IPS DF 4.7 (cell line): ENCODE data around the gene CEP350.
"Not testable (repeated sequence)": the region's sequence is repeated elsewhere in the genome, so short reads cannot be mapped to it uniquely, and the experiment has no call there.

Experiments
- DNase-seq: peaks from one replicate; pipeline ENCODE4 v3.0.0-alpha.2; 2013; ENCODE audit warnings: low spot score; ENCODE audit errors: extremely low read depth

The CEP350 gene

DNA sequence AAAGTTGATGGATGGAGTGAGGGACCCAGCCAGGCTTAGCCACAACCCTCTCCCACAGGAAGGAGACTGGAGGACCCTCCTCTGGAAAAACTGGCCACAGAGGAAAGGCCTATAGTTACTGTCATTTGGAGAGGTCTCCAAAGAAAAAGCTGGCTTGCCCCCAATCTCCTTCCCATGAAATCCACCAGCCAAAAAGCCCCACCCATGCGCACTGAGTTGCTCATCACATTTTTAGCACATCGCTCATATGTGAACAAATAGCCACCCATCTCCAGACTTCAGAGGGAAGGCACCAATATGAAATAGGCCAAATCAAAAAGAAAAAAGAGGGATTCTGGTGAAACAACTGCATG lies 163.1 kb downstream of the CEP350 start:
- DNase-seq, result no peak

DNA sequence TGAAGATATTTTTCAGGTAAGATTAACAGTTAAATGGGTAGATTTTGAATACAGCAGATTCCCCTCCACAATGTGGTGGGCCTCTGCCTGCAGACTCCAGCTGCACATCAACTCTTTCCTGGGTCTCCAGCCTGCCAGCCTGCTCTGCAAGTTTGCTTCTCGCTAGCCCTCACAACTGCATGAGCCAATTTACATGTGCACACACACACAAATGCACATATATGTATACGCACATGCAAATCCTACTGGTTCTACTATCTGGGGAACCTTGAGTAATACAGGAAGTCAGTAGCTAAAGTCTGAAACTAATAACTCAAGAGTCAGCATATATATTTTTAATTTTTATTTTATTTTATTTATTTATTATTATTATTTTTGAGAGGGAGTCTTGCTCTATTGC lies 165.2 kb downstream of the CEP350 start:
- DNase-seq, result no peak

DNA sequence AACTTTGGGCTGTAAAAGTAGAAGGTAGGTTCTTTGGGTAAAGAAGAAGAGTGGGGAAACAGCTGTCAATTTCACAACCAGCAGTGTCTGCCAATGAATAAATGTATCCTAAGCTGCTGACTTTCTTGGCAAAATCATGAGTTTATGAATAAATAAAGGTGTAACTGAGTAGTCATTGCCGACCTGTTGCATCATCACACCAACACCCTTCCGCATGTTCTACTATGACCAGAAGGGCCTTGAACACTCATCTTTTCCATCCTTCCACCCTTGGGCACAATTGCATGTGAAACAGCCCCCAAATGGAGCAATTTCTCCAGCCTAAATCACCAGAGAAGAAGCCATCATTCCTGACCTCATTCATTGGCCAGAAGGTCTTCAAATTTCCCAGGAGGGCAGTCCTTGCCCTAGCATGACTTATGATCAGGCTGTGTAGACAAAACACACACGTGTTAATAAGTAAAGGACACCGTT lies 168.9 kb downstream of the CEP350 start:
- no peak for DNase-seq

DNA sequence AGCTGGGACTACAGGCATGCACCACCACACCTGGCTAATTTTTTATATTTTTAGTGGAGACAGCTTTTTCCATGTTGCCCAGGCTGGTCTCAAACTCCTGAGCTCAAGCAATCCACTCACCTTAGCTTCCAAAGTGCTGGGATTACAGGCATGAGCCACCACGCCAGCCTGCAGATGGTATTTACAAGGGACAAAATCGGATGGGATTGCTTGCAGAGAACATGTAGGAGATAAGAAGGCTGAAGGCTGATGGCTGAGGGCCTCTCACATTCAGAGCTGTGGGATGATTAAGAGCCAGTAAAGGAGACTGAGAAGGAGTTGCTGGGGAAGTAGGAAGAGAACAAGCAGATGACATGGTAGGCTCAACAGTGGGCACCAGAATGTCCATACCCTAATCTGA lies 176.0 kb downstream of the CEP350 start:
- no peak for DNase-seq

DNA sequence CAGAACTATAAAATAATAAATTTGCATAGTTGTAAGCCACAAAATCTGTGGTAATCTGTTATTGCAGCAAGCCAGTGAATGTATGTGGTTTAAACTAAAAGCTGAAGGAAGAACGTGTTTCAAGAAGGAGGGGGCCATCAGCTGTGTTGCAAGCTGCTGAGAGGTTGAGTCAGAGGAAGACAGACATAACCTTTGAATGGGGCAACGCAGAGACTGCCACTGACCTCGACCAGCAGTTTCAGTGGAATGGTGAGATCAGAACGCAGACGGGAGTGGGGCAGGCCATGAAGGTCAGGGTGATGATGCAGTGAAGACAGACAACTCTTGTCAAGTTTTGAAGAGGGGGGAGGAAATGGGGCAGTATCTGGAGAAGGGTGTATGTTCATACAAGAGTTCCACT lies 176.9 kb downstream of the CEP350 start:
- no peak for DNase-seq

DNA sequence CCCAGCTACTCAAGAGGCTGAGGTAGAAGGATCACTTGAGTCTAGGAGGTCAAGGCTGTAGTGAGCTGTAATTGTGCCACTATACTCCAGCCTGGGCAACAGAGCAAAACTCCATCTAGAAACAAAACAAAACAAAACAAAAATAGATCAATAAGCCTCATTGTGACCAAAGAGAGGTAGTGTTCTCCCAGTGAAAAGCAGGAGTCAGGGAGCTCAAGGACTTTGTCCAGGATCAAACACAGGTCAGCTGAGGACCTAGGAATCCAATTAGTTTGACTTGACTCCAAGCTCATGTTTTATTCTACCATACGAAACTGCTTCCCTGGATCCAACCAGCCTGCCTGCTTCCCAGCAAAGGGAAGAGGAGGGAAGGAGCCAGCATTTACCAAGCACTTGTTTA lies 178.6 kb downstream of the CEP350 start:
- DNase-seq, result no peak

DNA sequence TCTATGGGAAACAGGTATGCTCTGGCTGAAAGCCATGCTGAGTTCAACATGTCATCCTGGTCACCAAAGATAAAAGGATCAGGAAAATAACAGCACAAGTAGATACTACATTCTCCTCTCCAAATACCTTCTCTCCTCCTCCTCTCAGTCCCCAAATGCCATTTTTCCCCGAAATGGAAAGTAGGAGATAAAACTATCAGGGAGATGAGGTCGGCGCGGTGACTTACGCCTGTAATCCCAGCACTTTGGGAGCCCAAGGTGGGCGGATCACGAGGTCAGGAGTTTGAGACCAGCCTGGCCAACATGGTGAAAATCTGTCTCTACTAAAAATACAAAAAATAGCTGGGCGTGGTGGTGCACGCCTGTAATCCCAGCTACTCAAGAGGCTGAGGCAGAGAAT lies 179.1 kb downstream of the CEP350 start:
- DNase-seq, result not testable (repeated sequence)

DNA sequence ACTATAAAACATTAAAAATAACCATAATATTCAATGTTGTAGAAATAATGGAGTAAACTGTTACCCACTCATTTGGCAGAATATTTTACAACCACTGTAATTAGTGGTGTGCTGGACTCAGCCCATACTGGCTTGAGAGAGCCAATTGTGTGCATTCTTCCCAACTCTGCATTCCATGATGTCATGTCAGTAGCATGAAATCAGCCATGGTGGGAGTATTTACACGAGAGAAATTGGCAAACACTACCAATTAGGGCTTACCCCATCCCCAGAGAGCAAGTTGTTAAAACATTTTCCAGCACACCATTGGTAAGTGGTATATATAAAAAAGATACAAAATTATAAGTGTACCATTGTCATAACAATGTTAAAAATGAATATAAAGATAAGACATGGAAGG lies 180.9 kb downstream of the CEP350 start:
- no peak for DNase-seq

DNA sequence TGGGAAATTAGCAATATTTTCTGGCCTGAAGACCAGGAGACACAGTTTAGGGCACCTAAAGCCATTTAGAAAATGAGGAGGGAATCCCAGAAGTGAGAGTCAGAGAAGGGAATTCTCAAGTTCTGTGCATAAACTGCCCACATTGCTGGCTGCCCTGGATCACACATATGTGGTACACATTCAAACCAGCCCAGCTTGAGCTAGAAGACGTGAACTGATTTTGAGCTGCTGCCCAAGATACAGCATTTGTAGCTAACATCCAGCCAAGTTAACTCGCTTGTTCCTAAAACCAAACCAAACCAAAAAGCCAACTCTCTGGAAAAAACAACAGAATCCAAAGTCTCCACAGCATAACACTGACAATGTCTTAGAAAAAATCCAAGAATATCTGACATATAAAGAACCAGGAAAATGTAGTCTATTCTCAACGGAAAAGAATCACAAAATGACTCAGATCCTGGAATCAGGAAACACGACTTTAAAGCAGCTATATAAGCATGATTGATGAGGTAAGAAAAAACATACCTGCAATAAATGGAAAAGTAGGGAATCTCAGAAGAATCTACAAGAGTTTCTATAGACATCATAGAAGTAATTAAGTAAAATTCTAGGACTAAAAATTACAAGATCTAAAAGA lies 181.8 kb downstream of the CEP350 start:
- no peak for DNase-seq

DNA sequence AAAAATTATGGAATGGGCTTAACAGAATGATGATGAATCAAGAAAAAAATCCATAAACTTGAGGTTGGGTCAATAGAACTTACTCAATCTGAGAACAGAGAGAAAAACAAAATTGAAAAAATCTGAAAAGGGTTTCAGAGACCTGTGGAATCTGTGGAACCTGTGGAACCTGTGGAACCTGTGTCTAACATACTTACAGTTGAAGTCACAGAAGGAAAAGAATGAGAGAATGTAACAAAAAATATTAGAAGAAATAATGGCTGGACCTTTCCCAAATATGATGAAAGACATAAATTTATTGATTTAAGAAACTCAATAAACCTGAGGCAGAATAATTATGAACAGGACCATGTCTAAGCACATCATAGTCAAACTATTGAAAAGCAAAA lies 182.4 kb downstream of the CEP350 start:
- no peak for DNase-seq

DNA sequence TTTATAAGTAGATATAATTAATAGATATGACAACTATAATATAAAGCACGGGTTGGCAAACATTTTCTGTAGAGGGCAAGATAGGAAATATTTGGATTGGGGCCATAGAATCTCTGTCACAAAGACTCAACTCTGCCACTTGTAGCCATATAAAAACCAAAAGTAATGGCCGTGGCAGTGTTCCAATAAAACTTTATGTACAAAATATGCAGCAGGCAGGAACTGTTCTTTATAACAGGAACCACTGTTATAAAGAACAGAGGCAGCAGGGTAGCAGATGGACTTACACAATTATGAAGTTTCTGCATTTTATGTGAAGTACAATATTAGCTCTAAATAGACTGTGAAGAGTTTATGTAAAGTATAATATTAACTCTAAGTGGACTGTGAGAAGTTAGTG lies 183.2 kb downstream of the CEP350 start:
- DNase-seq, result no peak

DNA sequence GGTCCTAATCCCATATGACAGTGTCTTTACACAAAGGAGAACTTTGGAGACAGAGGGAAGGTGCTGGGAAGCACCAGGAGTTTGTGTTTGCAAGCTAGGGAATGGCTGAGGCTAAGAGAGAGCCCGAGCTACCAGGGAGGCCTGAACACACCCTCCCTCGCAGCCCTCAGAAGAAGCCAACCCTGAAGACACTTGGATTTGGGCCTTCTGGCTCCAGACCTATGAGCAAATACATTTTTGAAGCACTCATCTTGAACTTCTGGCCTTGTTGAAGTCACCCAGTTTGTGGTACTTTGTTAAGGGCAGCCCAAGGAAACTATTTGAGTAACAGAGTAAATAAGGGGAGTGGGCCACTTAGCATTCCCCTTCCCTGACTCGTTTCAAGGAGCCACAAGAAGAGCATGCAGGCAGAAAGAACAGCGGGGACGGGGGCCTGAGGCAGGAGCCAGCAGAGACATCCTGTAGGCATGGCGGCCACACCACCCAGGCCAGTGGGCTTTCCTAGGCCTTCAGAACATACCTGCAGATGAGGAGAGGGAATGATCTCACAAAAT lies 186.8 kb downstream of the CEP350 start:
- DNase-seq, result no peak

DNA sequence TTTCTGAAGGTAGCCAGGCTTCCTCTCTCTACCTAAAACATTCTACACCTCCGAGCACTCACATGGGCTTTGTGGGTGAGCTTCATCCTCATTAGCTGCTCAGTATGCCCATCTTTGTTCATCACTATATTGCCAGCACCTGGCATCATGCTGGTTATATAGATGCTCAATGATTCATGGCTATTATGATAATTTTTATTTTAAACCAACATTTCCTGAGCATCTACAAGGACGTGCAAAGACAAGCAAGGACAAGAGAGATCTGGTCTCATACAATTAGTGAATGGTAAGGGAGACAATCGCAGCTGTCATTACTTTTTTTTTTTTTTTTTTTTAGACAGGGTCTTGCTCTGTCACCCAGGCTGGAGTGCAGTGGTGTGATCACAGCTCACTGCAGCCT lies 188.7 kb downstream of the CEP350 start:
- DNase-seq, result no peak

DNA sequence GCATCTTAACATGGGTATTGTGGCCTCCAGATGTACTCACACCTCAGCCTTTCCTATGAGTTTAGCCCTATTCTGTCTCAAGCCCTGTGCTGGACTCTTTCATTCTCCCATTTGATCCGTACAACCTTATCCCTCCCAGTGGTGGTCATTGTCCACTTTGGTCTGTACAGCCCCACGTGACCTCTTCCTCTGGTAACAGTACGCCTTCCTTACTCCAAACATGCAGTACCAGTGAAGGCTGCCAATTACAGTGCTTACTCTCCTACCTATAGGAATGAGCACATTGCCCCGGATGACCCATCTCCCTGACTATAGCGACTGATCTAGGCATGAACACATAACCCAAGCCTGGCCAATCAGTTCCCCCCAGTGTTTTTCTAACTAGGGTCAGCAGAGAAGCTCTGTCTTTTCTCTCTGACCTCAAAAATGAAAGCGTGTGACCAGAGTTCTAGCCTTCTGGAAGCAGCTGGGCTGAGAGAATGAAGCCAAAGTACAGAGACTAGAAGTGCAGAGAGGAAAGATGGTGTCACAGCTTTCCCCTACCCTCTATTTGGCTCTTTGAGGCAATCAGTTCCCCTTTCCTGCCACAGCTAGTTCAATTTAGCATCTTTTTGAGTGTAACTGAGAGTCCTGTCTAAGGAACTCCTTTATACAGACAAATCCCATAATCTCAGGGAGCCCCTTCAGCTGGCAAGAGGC lies 190.2 kb downstream of the CEP350 start:
- no peak for DNase-seq

DNA sequence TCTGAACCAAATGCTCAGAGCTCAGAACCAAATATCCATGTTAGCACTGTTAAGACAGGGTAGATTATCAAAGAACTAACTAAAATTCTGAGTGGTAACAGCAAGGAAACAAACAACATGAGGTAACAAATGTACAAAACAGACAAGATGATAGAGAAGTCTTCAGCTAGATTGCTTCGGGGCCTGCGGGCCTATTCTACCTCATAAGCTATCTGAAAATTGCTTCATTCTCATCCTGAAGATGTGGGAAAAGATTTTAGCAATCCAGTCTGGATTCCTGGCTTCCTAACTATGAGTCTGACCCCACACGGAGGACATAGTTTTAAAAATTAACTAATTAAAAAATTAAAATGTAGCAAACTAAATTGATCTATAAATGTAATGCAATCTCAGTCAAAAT lies 190.8 kb downstream of the CEP350 start:
- no peak for DNase-seq

DNA sequence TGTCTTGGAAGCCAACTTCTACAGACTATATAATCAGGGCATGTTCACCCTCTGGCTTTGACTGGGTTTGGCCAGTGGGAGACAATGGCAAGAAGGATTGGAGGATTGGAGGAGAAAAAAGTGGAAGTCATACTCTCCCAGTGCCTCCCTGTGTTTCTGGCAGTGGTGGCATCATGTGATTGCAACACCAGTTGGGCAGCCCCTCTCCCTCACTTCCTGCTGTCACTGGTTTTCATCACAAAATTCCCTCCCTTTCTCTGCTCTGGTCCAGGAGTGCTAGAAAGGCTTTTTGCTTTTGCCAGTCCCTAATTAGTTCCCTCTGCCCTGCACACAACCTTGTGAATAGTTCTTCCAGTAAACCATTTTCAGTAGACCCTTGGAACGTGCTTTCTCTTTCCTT lies 196.4 kb downstream of the CEP350 start:
- no peak for DNase-seq

DNA sequence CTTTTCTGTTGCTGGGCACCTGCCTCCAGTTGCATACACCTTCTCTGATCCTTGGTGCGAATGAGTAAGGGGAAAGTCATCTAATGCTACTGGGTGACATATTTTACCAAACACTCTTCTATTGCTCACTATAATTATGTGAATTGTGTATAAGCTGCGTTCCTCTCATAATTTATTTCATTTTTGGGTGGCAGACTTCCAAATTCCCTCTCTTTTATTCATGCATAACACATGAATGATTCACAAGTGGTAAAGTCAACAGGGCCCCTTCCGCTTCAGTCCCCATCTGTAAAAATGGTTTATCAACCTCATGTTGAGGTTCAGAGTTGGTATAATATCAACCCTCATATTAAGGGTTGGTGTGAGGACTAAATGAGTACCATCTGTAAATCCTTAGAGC lies 196.9 kb downstream of the CEP350 start:
- DNase-seq, result no peak

DNA sequence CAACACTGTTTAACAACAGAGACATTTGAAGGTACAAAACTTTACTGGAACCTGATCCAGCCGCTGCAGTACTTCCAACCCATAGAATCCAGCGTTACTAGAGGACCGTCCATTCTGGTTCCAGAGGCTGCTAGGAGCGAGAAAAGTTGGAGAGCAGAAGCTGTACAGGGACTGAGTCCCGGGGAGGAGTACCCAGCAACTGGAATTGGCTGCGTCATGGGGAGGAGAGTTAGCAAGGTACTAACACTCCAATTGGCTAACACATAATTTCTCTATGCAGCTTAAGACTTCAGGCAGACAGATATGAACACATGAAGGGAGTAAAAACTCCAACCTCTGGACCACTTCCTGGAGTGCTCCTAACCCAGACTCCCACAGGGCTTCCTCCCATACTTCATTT lies 198.0 kb downstream of the CEP350 start:
- no peak for DNase-seq

DNA sequence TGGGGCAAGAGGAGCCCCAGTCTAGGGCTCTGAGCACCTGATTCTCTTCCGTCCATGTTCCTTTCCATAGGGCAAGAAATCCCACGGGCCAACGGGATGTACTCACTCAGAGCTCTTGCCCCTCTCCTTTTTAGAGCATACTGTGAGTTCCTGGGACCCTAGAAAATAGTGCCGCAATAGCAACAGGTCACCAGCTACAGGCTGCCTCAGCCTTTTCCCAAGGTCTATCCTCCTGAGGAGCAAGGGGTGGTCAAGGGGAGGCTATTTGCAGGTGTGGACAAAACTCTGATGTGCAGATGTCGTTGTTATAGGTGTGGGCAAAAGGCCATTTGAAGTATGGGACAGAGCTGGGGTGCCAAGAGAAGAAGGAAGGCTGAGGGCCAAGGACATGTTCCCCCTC lies 198.4 kb downstream of the CEP350 start:
- DNase-seq, result no peak

DNA sequence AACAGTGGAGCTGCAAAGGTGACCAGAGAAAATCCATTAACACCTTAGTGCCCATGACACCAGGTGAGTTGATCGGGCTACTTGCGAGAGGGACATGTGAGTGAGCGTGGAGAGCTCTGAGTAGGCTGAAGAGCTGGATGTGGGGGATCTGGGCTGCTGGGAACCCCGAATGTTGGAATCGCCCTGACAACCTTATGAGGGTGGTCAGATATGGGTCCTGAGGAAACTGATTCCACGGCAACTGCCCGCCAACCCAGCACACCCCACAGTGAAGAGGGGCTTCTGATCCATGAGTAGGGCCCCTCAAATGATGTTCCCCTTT lies 199.4 kb downstream of the CEP350 start:
- no peak for DNase-seq

DNA sequence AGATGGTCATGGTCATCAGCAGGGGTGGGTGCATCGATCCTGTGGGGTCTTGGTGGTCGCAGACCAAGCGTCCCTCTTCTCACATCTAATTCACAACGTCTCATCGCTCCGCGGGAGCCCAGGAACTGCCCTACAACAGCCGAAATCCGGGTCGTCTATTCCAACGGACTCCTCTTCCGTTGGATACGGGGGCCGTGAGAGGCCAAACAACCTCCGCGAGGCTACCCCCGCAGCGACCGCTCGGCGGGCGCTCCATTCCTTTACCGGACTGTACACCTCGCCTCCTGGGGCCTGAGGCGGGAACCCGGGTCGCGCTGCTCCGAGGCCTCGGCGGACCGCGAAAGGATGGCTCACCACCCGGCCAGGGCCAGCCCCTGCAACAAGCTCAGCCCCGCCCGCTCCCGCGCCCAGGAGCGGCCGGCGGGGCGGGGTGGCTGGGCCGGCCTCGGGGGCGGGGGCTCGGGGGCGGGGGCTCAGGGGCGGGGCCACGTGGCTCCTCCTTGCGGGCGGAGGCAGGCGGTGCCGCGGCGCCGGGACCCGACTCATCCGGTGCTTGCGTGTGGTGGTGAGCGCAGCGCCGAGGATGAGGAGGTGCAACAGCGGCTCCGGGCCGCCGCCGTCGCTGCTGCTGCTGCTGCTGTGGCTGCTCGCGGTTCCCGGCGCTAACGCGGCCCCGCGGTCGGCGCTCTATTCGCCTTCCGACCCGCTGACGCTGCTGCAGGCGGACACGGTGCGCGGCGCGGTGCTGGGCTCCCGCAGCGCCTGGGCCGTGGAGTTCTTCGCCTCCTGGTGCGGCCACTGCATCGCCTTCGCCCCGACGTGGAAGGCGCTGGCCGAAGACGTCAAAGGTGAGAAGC lies 199.9 kb downstream of the CEP350 start, which contains the start of gene QSOX1:
TSS of gene QSOX1 (plus strand) at position 545 of the 857 bp plus-strand sequence. CDS start at position 584, 39 bp downstream.
- DNase-seq, result peak; percentile 44

DNA sequence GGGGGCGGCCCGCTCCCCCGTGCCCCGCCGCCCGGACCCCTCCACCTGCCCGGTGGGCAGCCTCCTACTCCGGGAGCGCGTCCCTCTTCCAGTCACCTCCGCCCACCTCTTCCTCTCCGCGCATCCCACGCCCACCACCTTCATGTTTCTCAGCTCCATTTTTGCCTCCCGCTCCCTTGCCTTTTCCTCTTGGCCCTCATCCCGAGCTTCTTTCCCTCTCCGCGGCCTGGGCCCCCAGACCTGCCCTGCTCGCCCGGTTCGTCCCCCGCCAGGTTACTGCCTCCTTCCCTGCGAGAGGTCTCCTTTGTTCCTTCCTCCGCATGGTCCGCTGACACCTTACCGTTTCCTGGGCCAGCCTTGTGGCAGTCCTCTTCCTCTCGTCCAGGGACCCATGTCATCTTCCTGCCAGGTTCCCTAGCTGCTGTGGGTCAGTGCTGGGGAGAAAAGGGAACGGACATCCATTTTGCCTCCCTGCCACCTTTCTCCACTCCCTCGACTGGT lies 200.6 kb downstream of the CEP350 start:
- no peak for DNase-seq
